Esophagus squamous epithelium (tissue), 5 donors: ENCODE measurements around the gene CKS2. TPM values are rescaled to one million over a fixed set of nuclear protein-coding genes. Genes with fewer than 3 reads are reported as not detected.

Experiments
- DNase-seq: peaks from one replicate; lab custom pipeline; 2025; lab: John Stamatoyannopoulos, UW
- H3K27ac ChIP-seq, 4 donors: fragments of 200-600 bp; sonication (generic); one replicate each; pipeline ENCODE4 v1.5.1; 2016 to 2019; ENCODE audit warnings: mild to moderate bottlenecking in 1 of 4
- H3K27me3 ChIP-seq, 4 donors: fragments of 200-600 bp; sonication (generic); 1 replicate in 3 of 4; 2 replicates in 1 of 4; pipeline versions ENCODE4 v1.5.1 to v1.6.0; 2017 to 2021; ENCODE audit warnings: antibody characterized with exemption in 1 of 4
- H3K36me3 ChIP-seq, 3 donors: fragments of 200-600 bp; sonication (generic); one replicate each; pipeline ENCODE4 v1.5.1; 2016 to 2019
- H3K4me1 ChIP-seq, 3 donors: fragments of 200-600 bp; sonication (generic); one replicate each; pipeline ENCODE4 v1.5.1; 2017 to 2019
- H3K4me3 ChIP-seq, 4 donors: fragments of 200-600 bp; sonication (generic); 1 replicate in 3 of 4; 2 replicates in 1 of 4; pipeline ENCODE4 v1.5.1; 2016 to 2019; ENCODE audit warnings: mild to moderate bottlenecking in 2 of 4, moderate library complexity in 1 of 4
- H3K9me3 ChIP-seq, 3 donors: fragments of 200-600 bp; sonication (generic); one replicate each; pipeline ENCODE4 v1.5.1; 2016 to 2019
- POLR2A ChIP-seq, 4 donors: fragments of 450-650 bp; IDR thresholded peaks; one replicate each; pipeline ENCODE4 v1.6.1; 2017; ENCODE audit warnings: antibody characterized with exemption in 4 of 4, mild to moderate bottlenecking in 4 of 4, moderate library complexity in 3 of 4
- WGBS, 2 donors: methylation state at CpG; one replicate each; pipeline ENCODE4 v1.1.5; 2018; 5-methylcytosine and 5-hydroxymethylcytosine counted together
- intact Hi-C: fragments of 100-400 bp; cut with DNase I; formaldehyde crosslinking; loops from one replicate; pipeline ENCODE4 v1.15.0; 2022
- total RNA-seq, 4 donors: library from RNA; depleted of rRNA; stranded (reverse); fragments of >200 nt; gene quantifications; one replicate each; pipeline ENCODE4 v1.1.0, GENCODE V29; 2016
- TF ChIP-seq, protein P1 (sequence below), 6 experiments: fragments of 450-650 bp in 4 of 6; fragments of 200-600 bp in 2 of 6; sonication (generic) in 2 of 6; IDR thresholded peaks; one replicate each; pipeline ENCODE4 v1.5.1; 2016 to 2019; ENCODE audit warnings: antibody characterized with exemption in 6 of 6, mild to moderate bottlenecking in 4 of 6, moderate library complexity in 4 of 6
- donor health status: DM: yes; HTN: yes; CAD: no.

Gene CKS2
- total RNA-seq, 4 donors from 2014 or later, result 17.9 to 93.5 (median 57.6) TPM

DNA sequence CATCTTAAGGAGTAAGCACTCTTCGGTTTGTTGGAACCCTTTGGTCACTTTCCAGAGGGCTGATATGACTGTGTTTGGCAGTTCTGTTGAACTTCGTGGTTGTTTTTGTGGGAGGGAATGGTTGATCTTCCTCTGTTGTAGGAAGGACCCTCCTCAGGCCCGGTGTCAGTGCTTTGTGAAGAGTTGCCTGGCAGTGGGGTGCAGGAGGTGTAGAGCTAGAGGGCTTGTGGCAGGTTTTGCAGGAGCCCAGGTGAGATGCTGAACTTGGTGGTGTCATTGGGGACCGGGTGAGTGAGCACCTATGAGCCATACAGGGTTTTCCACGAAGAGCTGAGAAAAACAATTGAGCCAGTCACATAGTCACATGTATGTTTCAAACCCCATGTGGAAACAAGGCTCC, 34.5 kb downstream of the CKS2 start:
- Histone ChIP-seq H3K4me1 (no peaks in the 10 kb centered on the region), H3K4me3 (no peak overlapping the region), H3K36me3 (peaks cover 11 to 100% (median 35%) of the 10 kb centered on the region in 3 donors), H3K27ac (no peak overlapping the region), H3K27me3 (no peaks in the 10 kb centered on the region), H3K9me3 (no peaks in the 10 kb centered on the region)
- TF ChIP-seq, protein P1, sequence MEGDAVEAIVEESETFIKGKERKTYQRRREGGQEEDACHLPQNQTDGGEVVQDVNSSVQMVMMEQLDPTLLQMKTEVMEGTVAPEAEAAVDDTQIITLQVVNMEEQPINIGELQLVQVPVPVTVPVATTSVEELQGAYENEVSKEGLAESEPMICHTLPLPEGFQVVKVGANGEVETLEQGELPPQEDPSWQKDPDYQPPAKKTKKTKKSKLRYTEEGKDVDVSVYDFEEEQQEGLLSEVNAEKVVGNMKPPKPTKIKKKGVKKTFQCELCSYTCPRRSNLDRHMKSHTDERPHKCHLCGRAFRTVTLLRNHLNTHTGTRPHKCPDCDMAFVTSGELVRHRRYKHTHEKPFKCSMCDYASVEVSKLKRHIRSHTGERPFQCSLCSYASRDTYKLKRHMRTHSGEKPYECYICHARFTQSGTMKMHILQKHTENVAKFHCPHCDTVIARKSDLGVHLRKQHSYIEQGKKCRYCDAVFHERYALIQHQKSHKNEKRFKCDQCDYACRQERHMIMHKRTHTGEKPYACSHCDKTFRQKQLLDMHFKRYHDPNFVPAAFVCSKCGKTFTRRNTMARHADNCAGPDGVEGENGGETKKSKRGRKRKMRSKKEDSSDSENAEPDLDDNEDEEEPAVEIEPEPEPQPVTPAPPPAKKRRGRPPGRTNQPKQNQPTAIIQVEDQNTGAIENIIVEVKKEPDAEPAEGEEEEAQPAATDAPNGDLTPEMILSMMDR (IDR thresholded peaks at IDR 0.05), result no peak
- no peak for TF ChIP-seq POLR2A (IDR thresholded peaks at IDR 0.05)
- WGBS, 2 donors, result 92 to 100% methylated on average over 4 to 5 of the region's 5 CpGs
- no peak for DNase-seq
- intact Hi-C loops, result no loop called here

DNA sequence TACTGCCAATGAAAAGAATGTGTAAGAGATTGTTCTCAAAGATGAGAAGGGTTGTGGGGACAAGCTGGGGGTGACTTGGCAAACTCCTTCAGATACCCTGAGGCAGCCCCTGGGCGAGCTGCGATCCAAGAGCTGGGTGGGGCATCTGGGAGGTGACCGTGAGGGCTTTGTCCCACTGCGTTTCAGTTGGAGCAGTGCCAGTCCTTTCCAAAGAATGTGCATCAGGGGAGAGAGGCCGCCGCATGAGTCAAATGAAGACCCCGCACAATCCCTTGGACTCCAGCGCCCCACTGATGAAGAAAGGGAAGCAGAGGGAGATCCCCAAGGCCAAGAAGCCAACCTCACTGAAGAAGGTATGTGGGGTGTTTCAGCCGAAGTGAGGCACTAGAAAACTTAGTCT, 35.7 kb downstream of the CKS2 start:
- 84 to 99% methylated on average over 5 to 8 of the region's 9 CpGs for WGBS, 2 donors

DNA sequence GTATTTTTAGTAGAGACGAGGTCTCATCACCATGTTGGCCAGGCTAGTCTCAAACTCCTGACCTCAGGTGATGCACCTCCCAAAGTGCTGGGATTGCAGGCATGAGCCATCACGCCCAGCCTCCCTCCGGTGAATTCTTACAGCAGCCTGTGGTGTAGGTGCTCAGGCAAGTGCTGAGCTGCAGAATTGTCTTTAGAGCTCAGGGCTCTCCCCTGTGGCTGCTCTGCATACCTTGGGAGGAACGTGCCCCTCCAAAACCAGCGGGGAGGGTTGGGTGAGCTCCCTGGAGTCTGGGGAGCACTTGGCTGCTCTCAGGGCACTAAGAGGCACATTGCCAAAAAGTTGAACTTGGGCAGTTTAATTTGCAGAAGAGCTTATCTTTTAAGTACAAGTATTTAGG, 36.7 kb downstream of the CKS2 start:
- Histone ChIP-seq H3K36me3 (peaks cover 30 to 100% (median 49%) of the 10 kb centered on the region in 3 donors), H3K4me1 (peaks cover 0 to 4% (median 0%) of the 10 kb centered on the region in 3 donors), H3K9me3 (no peaks in the 10 kb centered on the region), H3K27me3 (no peaks in the 10 kb centered on the region), H3K4me3 (no peak overlapping the region), H3K27ac (no peak overlapping the region)
- WGBS, 2 donors, result 20 to 33% methylated on average over 1 of the region's 5 CpGs
- intact Hi-C loops, result no loop called here
- TF ChIP-seq POLR2A (IDR thresholded peaks at IDR 0.05), result no peak
- TF ChIP-seq, protein P1 (IDR thresholded peaks at IDR 0.05), result no peak
- no peak for DNase-seq

More for the DNA sequence above, 35.7 kb downstream of the CKS2 start:
- Histone ChIP-seq H3K4me3 (no peak overlapping the region), H3K27ac (no peak overlapping the region), H3K9me3 (no peaks in the 10 kb centered on the region), H3K4me1 (no peaks in the 10 kb centered on the region), H3K36me3 (peaks cover 23 to 100% (median 43%) of the 10 kb centered on the region in 3 donors), H3K27me3 (no peaks in the 10 kb centered on the region)
- TF ChIP-seq, protein P1 (IDR thresholded peaks at IDR 0.05), result no peak
- TF ChIP-seq POLR2A (IDR thresholded peaks at IDR 0.05), result no peak
- no peak for DNase-seq
- intact Hi-C loops, result no loop called here

DNA sequence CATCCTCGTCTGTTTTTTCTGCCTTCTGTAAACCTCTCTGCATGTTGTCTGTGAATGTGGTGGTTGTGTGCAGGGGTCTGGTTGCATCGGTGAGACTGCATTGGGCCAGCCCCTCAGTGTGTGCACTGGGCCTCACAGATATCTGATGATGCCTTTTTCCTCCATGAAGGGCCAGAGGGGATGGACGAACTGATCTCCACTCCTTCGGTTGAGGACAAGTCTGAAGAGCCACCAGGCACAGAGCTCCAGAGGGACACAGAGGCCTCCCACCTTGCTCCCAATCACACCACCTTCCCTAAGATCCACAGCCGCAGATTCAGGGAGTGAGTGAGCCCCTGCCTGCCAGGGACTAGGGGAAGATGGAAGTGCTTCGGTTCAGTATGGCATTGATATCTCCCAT, 38.6 kb downstream of the CKS2 start:
- DNase-seq, result no peak
- WGBS, 2 donors, result 88 to 100% methylated on average over 3 to 4 of the region's 6 CpGs
- Histone ChIP-seq H3K4me3 (no peak overlapping the region), H3K27me3 (no peaks in the 10 kb centered on the region), H3K4me1 (peaks cover 0 to 4% (median 0%) of the 10 kb centered on the region in 3 donors), H3K27ac (no peak overlapping the region), H3K9me3 (no peaks in the 10 kb centered on the region), H3K36me3 (peaks cover 30 to 100% (median 56%) of the 10 kb centered on the region in 3 donors)
- intact Hi-C loops, result no loop called here
- no peak for TF ChIP-seq POLR2A (IDR thresholded peaks at IDR 0.05)
- TF ChIP-seq, protein P1 (IDR thresholded peaks at IDR 0.05), result no peak

DNA sequence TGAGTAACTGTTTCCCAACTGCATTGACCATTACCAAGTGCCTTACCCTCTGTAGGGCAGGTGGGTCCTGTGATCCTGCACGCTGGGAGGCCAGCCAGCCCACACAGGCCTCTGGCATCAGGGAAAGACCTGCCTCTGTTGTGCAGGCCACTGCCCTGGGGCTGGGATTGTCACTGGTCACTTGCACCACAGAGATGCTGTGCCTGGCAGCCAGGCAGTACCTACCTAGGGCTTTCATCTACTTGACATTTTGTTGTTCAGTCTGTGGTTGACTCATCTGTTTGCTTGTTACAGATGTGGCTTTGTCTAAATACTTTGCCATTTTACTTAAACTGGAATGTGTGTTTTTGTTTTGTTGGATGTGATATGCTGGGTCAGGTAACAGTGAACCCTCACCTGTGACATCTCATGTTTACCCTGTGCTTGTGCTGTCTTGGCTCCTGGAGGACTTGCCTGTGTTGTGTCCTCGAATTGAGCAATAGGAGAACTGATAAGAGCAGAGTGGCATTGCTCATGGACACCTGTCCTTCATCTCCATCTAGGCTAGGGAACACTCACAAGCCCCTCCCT, 40.1 kb downstream of the CKS2 start:
- Histone ChIP-seq H3K36me3 (peaks cover 30 to 100% (median 62%) of the 10 kb centered on the region in 3 donors), H3K4me3 (no peak overlapping the region), H3K27me3 (no peaks in the 10 kb centered on the region), H3K27ac (no peak overlapping the region), H3K9me3 (no peaks in the 10 kb centered on the region), H3K4me1 (peaks cover 0 to 4% (median 0%) of the 10 kb centered on the region in 3 donors)
- intact Hi-C loops, result no loop called here
- TF ChIP-seq, protein P1 (IDR thresholded peaks at IDR 0.05), result no peak
- DNase-seq, result no peak
- 60 to 77% methylated on average over 2 of the region's 2 CpGs for WGBS, 2 donors
